Skeletal muscle tissue (tissue), 4 donors: ENCODE data around the gene CAMK2N2. TPM values are rescaled to one million over a fixed set of nuclear protein-coding genes. Genes with fewer than 3 reads are reported as not detected.
"Not testable (repeated sequence)": the region's sequence is repeated elsewhere in the genome, so short reads cannot be mapped to it uniquely, and the experiment has no call there.

Experiments
- H3K27ac ChIP-seq: one replicate; pipeline ENCODE4 v1.7.0; 2013; ENCODE audit warnings: mild to moderate bottlenecking, low read depth, low read length, inconsistent platforms
- H3K27me3 ChIP-seq, 3 donors: one replicate each; pipeline ENCODE4 v1.7.0; 2013; ENCODE audit warnings: low read length in 3 of 3; ENCODE audit not compliant: control insufficient read depth in 3 of 3, insufficient read depth in 3 of 3
- H3K36me3 ChIP-seq, 3 donors: one replicate each; pipeline ENCODE4 v1.7.0; 2013; ENCODE audit warnings: low read length in 3 of 3; ENCODE audit not compliant: control insufficient read depth in 3 of 3, insufficient read depth in 3 of 3
- H3K4me1 ChIP-seq, 3 donors: one replicate each; pipeline ENCODE4 v1.7.0; 2013; ENCODE audit warnings: low read length in 3 of 3, mild to moderate bottlenecking in 3 of 3; ENCODE audit not compliant: control insufficient read depth in 3 of 3, insufficient read depth in 3 of 3
- H3K4me3 ChIP-seq, 3 donors: one replicate each; pipeline ENCODE4 v1.7.0; 2013; ENCODE audit warnings: low read length in 3 of 3
- H3K9ac ChIP-seq, 3 donors: one replicate each; pipeline ENCODE4 v1.7.0; 2013; ENCODE audit warnings: low read length in 3 of 3, mild to moderate bottlenecking in 3 of 3, moderate library complexity in 2 of 3, low read depth in 1 of 3
- H3K9me3 ChIP-seq, 3 donors: one replicate each; pipeline ENCODE4 v1.7.0; 2013; ENCODE audit warnings: low read length in 3 of 3; ENCODE audit not compliant: control insufficient read depth in 3 of 3
- total RNA-seq: library from RNA; depleted of rRNA; stranded (reverse); fragments of >200 nt; gene quantifications from one replicate; pipeline ENCODE4 v1.2.3, GENCODE V29; 2014
- donor health status: Osteomylitis.

CAMK2N2 gene
- total RNA-seq, 1 donor from 2014 or later = not detected

DNA sequence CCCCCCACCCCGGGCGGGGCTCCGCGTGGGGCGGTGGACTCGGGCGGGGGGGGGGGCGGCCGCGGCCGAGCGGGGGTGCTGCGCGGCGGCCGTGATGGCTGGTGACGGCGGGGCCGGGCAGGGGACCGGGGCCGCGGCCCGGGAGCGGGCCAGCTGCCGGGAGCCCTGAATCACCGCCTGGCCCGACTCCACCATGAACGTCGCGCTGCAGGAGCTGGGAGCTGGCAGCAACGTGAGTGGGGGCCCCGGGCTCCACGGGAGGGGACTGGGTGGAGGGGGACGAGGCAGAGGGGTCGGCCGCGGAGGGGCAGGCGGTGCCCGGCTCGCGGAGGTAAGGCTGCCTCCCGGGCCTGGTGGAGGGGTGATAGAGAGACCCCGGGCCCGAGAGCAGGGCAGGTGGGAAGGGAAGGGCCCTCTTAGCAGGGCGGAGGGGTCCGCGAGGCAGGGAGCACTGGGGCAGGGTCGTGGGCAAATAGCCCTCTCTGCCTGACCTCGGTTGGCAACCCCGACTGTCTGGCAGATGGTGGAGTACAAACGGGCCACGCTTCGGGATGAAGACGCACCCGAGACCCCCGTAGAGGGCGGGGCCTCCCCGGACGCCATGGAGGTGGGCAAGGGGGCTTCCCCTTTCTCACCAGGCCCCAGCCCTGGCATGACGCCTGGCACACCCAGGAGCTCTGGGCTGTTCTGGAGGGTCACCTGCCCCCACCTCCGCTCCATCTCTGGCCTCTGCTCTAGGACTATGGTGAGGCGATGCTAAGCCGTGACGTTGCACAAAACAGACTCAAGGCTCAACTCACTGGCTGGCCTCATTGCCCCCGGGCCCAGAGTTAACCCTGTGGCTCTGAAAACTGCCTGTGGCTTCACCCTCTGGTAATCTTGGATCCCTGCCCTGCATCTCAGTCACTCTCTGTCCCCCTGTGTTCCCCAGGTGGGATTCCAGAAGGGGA, 14.9 kb upstream of the CAMK2N2 start, which contains the start of gene ECE2:
ECE2 (plus strand) TSS at position 62 of the 950 bp plus-strand sequence; CDS start at position 194, 132 bp downstream.
- Histone ChIP-seq H3K9ac (peak within 1 kb of the TSS in 1 of 3 donors; percentile 51), H3K4me1 (peaks cover 0 to 2% (median 0%) of the 10 kb centered on the region in 3 donors), H3K4me3 (peak within 1 kb of the TSS in 1 of 3 donors; percentile 29), H3K27me3 (peaks cover 26 to 40% (median 30%) of the 10 kb centered on the region in 3 donors), H3K36me3 (no peaks in the 10 kb centered on the region), H3K9me3 (no peaks in the 10 kb centered on the region), H3K27ac (no peak within 1 kb of the TSS)

DNA sequence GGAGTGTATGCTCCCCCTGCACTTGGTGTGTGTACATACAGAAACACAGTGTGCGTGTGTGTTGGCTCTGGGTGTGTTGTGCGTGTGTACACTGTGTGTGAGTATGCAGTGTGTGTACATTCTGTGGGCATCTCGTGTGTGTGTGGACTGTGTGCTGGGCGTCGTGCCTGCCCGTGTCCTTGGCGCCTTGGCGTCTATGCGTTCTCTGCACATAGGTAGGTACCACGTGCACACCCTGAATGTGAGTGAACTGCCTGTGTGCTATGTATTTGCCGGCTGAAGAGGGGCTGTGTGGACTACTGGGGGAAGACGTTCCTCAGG, 14.0 kb upstream of the CAMK2N2 start:
- H3K9me3 ChIP-seq = no peaks in the 10 kb centered on the region
- peak overlapping the region in 1 of 3 donors; percentile 29 for H3K4me3 ChIP-seq
- peaks cover 0 to 2% (median 0%) of the 10 kb centered on the region in 3 donors for H3K4me1 ChIP-seq
- H3K27me3 ChIP-seq = peaks cover 26 to 40% (median 30%) of the 10 kb centered on the region in 3 donors
- no peaks in the 10 kb centered on the region for H3K36me3 ChIP-seq
- H3K27ac ChIP-seq = no peak overlapping the region
- H3K9ac ChIP-seq = peak overlapping the region in 1 of 3 donors; percentile 51

DNA sequence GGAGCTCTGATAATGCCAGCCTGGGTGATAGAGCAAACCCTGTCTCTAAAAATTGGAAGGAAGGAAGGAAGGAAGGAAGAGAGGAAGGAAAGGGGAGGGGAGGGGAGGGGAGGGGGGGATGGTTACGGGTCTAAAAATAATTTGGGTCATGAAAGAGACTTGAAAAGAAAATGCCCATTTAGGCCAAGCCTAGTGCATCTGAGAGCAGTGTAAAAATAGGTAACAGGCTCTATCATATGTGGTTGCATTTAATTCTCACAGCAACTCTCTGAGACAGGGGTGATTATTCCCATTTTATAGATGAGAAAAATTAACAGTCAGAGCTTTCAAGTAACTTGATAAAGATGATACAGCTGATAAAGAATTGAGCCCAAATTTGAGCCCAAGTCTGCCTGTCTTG, 10.9 kb upstream of the CAMK2N2 start:
- Histone ChIP-seq H3K27me3 (peaks cover 19 to 33% (median 23%) of the 10 kb centered on the region in 3 donors), H3K9ac (no peak overlapping the region), H3K9me3 (no peaks in the 10 kb centered on the region), H3K4me1 (peaks cover 0 to 2% (median 0%) of the 10 kb centered on the region in 3 donors), H3K4me3 (no peak overlapping the region), H3K36me3 (no peaks in the 10 kb centered on the region), H3K27ac (no peak overlapping the region)

DNA sequence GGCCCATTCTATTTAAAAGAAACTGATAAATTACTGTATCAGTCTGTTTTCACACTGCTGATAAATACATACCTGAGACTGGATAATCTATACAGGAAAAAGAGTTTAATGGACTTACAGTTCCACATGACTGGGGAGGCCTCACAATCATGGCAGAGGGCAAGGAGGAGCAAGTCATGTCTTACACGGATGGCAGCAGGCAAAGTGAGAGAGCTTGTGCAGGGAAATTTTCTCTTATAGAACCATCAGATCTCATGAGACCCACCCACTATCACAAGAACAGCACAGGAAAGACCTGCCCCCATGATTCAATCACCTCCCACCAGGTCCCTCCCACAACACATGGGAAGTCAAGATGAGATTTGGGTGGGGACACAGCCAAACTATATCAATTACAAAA, 5.9 kb upstream of the CAMK2N2 start:
- H3K4me3 ChIP-seq, H3K9me3 ChIP-seq, H3K36me3 ChIP-seq, H3K4me1 ChIP-seq, H3K27ac ChIP-seq, H3K9ac ChIP-seq: not testable (repeated sequence)
- H3K27me3 ChIP-seq = peaks cover 12 to 22% (median 14%) of the 10 kb centered on the region in 3 donors

DNA sequence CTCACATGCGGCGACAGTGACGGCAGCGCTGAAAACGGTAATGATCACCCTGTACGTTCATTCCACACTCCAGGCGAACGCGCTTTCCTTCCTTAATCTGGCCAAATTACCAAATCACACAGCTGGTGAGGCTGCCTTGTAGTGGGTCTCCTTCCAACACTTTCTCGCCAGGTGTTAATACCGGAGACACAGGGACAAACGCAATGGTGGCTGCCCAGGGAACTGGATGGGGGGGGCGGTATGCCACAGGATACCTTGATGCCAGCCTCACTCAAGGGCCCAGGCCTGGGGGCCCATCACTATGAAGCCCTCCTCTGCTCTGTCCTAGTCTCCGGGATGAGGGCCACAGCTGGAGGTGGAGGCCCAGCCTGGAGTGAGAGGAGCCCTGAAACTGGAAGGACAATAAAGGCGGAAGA, 1.4 kb upstream of the CAMK2N2 start:
- H3K4me1 ChIP-seq = peaks cover 13 to 24% (median 19%) of the 10 kb centered on the region in 3 donors
- peak overlapping the region in 1 of 3 donors; percentile 43 for H3K4me3 ChIP-seq
- H3K36me3 ChIP-seq = peaks cover 0 to 5% (median 0%) of the 10 kb centered on the region in 3 donors

DNA sequence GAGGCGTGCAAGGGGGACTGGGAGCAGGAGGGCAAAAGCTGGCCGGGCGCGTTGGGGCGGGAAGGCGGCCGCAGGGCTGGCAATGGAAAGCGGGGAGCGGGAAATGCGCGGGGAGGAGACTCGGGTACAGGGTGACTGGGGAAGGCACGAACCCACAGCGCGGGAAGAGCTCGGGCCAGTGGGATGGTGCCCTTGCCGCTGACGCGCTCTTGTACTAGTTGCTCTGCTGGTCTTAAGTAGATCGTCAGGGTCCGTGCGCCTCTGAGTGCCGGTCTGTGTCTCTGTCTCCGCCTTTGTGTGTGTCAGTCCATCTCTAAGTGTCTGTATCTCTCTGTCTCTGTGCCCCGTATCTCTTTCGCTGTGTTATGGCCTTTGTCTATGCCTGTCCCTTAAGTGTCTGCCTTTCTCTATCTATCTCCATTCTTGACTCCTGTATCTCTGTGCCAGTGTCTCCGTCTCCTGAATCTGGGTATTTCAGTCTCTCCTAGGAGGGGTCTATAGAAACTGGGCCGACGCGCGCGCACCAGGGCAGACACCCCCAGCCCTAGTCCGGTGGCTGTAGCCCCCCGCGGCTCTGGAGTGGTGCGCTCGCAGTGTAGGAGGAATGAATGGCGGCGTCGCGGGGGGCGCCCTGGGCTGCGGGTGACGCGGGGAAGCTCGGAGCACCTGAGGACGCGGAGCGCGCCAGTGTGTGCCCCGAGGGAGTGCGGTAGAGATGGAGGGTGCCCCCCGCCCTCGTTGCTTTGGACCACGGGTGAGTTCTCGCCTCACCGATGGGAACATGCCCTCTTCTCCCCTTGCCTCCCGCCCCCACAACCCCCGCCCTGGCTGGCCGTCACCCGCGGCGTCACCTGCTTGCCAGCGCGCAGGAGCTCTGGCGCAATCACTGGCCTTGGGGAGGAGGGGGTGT, 756 bp upstream of the CAMK2N2 start:
- Histone ChIP-seq H3K9ac (no peak overlapping the region), H3K4me3 (peak overlapping the region; percentile 9 to 58 (median 49)), H3K27ac (no peak overlapping the region), H3K9me3 (no peaks in the 10 kb centered on the region), H3K27me3 (peaks cover 40 to 58% (median 44%) of the 10 kb centered on the region in 3 donors), H3K36me3 (peaks cover 0 to 5% (median 0%) of the 10 kb centered on the region in 3 donors), H3K4me1 (peaks cover 13 to 24% (median 19%) of the 10 kb centered on the region in 3 donors)

More for the DNA sequence above, 1.4 kb upstream of the CAMK2N2 start:
- Histone ChIP-seq H3K27ac (no peak overlapping the region), H3K9me3 (no peaks in the 10 kb centered on the region), H3K9ac (no peak overlapping the region), H3K27me3 (peaks cover 40 to 57% (median 44%) of the 10 kb centered on the region in 3 donors)

DNA sequence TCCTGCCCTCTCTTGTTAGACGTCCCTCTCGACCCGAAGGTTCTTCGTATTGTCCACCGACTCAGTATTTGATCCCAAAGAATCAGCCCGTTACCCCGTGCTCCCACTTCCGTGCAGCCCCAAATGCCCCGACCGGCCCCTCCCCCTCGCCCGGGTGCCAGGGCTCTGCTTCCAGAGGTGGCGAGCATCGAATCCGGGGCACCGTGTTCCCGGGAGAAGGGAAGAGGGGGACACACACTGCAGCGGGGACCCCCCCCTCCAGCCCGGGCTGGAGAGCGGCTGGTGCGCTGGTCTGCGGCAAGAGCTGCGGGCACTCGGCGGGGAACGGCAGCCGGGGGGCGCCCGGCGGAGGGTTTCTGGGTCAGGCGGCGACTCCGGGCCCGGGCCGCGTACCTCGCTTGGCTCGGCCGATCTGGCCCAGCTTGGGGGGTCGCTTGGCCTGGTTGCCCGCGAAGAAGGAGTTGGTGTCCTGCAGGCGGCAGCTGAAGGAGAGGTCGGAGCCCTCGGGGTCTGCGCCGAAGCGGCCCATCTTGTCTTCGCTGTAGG, 556 bp downstream of the CAMK2N2 start:
- Histone ChIP-seq H3K4me3 (no peak overlapping the region), H3K4me1 (peaks cover 13 to 24% (median 19%) of the 10 kb centered on the region in 3 donors), H3K27ac (no peak overlapping the region), H3K9ac (no peak overlapping the region), H3K27me3 (peaks cover 40 to 58% (median 44%) of the 10 kb centered on the region in 3 donors), H3K36me3 (peaks cover 0 to 5% (median 0%) of the 10 kb centered on the region in 3 donors), H3K9me3 (no peaks in the 10 kb centered on the region)

DNA sequence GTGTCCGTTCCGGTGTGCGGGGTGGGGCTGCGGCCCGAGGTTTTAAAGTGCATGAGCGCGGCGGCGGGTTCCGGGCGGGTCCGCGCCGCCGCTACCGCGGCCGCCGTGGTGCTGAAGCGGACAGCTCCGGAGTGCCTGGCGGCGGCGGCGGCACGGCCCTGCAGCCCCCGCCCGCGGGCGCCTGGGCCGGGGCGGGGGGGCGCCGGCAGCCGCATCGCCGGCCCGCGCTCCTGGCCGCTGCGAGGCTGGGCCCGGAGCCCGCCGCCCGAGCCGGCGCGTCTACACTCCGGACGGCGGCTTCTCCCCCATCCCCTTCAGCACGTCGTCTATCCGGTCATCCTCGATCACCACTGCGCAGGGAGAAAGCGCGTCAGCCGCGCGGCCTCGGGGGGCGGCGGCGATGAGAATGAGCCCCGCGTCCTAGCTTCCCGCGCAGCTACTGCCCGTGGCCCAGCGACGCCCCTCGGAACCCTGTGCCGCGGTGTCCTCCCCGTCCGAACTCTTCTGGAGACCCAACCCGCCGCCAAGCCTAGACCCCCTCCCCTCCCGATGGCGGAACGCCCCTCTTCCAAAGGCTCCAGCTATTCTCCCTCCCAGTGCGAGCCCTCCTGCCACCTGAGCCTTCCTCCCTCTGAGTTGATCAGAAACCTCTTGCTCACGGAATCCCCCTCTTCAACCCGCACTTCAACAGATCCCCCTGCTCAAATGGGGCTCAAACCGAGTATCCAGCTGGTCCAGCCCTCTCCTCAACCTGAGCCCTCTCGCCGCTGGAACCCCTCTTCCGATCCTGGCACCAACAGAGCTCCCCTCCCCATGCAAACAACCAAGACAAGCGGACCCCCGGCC, 1.3 kb downstream of the CAMK2N2 start:
- Histone ChIP-seq H3K27ac (no peak overlapping the region), H3K9ac (no peak overlapping the region), H3K9me3 (no peaks in the 10 kb centered on the region), H3K4me1 (peaks cover 13 to 24% (median 19%) of the 10 kb centered on the region in 3 donors), H3K27me3 (peaks cover 40 to 53% (median 44%) of the 10 kb centered on the region in 3 donors), H3K4me3 (peak overlapping the region in 2 of 3 donors; percentile 32 to 35), H3K36me3 (peaks cover 0 to 5% (median 0%) of the 10 kb centered on the region in 3 donors)
